Muscle layer of duodenum (tissue), 2 donors: Measurements from ENCODE around the gene LRBA.
A peak's percentile ranks its signal among the peaks of the same experiment; 100 is the strongest.

Experiments
- H3K27ac ChIP-seq: one replicate; pipeline ENCODE4 v1.7.0; 2013; ENCODE audit warnings: mild to moderate bottlenecking, low read length
- H3K27me3 ChIP-seq: one replicate; pipeline ENCODE4 v1.7.0; 2013; ENCODE audit warnings: low read depth, mild to moderate bottlenecking, control low read depth, low read length
- H3K36me3 ChIP-seq, 2 donors: one replicate each; pipeline ENCODE4 v1.7.0; 2013; ENCODE audit warnings: low read length in 2 of 2, control low read depth in 1 of 2, mild to moderate bottlenecking in 1 of 2; ENCODE audit not compliant: insufficient read depth in 2 of 2, control insufficient read depth in 1 of 2
- H3K4me1 ChIP-seq, 2 donors: one replicate each; pipeline ENCODE4 v1.7.0; 2013; ENCODE audit warnings: low read length in 2 of 2, mild to moderate bottlenecking in 2 of 2, control low read depth in 1 of 2, moderate library complexity in 1 of 2; ENCODE audit not compliant: insufficient read depth in 2 of 2, control insufficient read depth in 1 of 2
- H3K4me3 ChIP-seq, 2 donors: one replicate each; pipeline ENCODE4 v1.7.0; 2013; ENCODE audit warnings: low read length in 2 of 2, low read depth in 1 of 2, mild to moderate bottlenecking in 1 of 2
- H3K9me3 ChIP-seq, 2 donors: one replicate each; pipeline ENCODE4 v1.7.0; 2013; ENCODE audit warnings: low read length in 2 of 2, control low read depth in 1 of 2, mild to moderate bottlenecking in 1 of 2; ENCODE audit not compliant: control insufficient read depth in 1 of 2
- donor health status: healthy.

Gene LRBA

GRCh38 chr4:150280081-150280895 lies 734.8 kb downstream of the LRBA start:
- no peaks in the 10 kb centered on the region for H3K9me3 ChIP-seq
- peaks cover 7 to 14% of the 10 kb centered on the region in 2 donors for H3K36me3 ChIP-seq
- peak overlapping the region; percentile 61 for H3K27ac ChIP-seq
- peaks cover 6 to 7% of the 10 kb centered on the region in 2 donors for H3K4me1 ChIP-seq
- H3K27me3 ChIP-seq = no peaks in the 10 kb centered on the region
- H3K4me3 ChIP-seq = no peak overlapping the region

GRCh38 chr4:150278206-150278605 lies 736.9 kb downstream of the LRBA start:
- H3K27me3 ChIP-seq = no peaks in the 10 kb centered on the region
- H3K4me3 ChIP-seq = no peak overlapping the region
- peaks cover 7 to 14% of the 10 kb centered on the region in 2 donors for H3K36me3 ChIP-seq
- H3K4me1 ChIP-seq = peaks cover 6 to 7% of the 10 kb centered on the region in 2 donors
- H3K27ac ChIP-seq = no peak overlapping the region
- H3K9me3 ChIP-seq = peaks cover 0 to under 1% of the 10 kb centered on the region in 2 donors

GRCh38 chr4:150268444-150268843 lies 746.6 kb downstream of the LRBA start:
- H3K27ac ChIP-seq = no peak overlapping the region
- peaks cover 0 to 3% of the 10 kb centered on the region in 2 donors for H3K4me1 ChIP-seq
- peaks cover 6 to 49% of the 10 kb centered on the region in 2 donors for H3K36me3 ChIP-seq
- peaks cover 0 to 5% of the 10 kb centered on the region in 2 donors for H3K9me3 ChIP-seq
- no peak overlapping the region for H3K4me3 ChIP-seq
- no peaks in the 10 kb centered on the region for H3K27me3 ChIP-seq

GRCh38 chr4:150265806-150266205 lies 749.3 kb downstream of the LRBA start:
- Histone ChIP-seq H3K27ac (no peak overlapping the region), H3K9me3 (no peaks in the 10 kb centered on the region), H3K36me3 (peaks cover 6 to 45% of the 10 kb centered on the region in 2 donors), H3K27me3 (no peaks in the 10 kb centered on the region), H3K4me3 (no peak overlapping the region), H3K4me1 (peaks cover 0 to 3% of the 10 kb centered on the region in 2 donors)

GRCh38 chr4:150264595-150265161 lies 750.4 kb downstream of the LRBA start:
- no peak overlapping the region for H3K4me3 ChIP-seq

GRCh38 chr4:150262611-150263010 lies 752.5 kb downstream of the LRBA start:
- H3K27me3 ChIP-seq = no peaks in the 10 kb centered on the region
- no peak overlapping the region for H3K4me3 ChIP-seq
- H3K27ac ChIP-seq = no peak overlapping the region
- H3K36me3 ChIP-seq = peaks cover 6 to 35% of the 10 kb centered on the region in 2 donors
- H3K4me1 ChIP-seq = peaks cover 0 to 8% of the 10 kb centered on the region in 2 donors
- H3K9me3 ChIP-seq = no peaks in the 10 kb centered on the region

More at GRCh38 chr4:150264595-150265161, 750.4 kb downstream of the LRBA start:
- H3K4me1 ChIP-seq = peaks cover 0 to 3% of the 10 kb centered on the region in 2 donors
- no peaks in the 10 kb centered on the region for H3K9me3 ChIP-seq
- H3K36me3 ChIP-seq = peaks cover 6 to 35% of the 10 kb centered on the region in 2 donors
- H3K27me3 ChIP-seq = no peaks in the 10 kb centered on the region
- H3K27ac ChIP-seq = no peak overlapping the region

GRCh38 chr4:150261571-150261970 lies 753.5 kb downstream of the LRBA start:
- Histone ChIP-seq H3K27ac (no peak overlapping the region), H3K27me3 (no peaks in the 10 kb centered on the region), H3K36me3 (peaks cover 6 to 27% of the 10 kb centered on the region in 2 donors), H3K4me1 (peaks cover 0 to 15% of the 10 kb centered on the region in 2 donors), H3K4me3 (no peak overlapping the region), H3K9me3 (no peaks in the 10 kb centered on the region)

GRCh38 chr4:150259861-150260567 lies 755.1 kb downstream of the LRBA start:
- peaks cover 0 to 13% of the 10 kb centered on the region in 2 donors for H3K36me3 ChIP-seq
- no peak overlapping the region for H3K4me3 ChIP-seq
- no peak overlapping the region for H3K27ac ChIP-seq
- H3K4me1 ChIP-seq = peaks cover 6 to 26% of the 10 kb centered on the region in 2 donors
- no peaks in the 10 kb centered on the region for H3K9me3 ChIP-seq
- no peaks in the 10 kb centered on the region for H3K27me3 ChIP-seq

GRCh38 chr4:150258569-150258968 lies 756.5 kb downstream of the LRBA start:
- Histone ChIP-seq H3K27me3 (no peaks in the 10 kb centered on the region), H3K27ac (no peak overlapping the region), H3K4me1 (peaks cover 6 to 28% of the 10 kb centered on the region in 2 donors), H3K4me3 (no peak overlapping the region), H3K36me3 (peaks cover 0 to 11% of the 10 kb centered on the region in 2 donors), H3K9me3 (no peaks in the 10 kb centered on the region)

GRCh38 chr4:150256841-150257730 lies 758.0 kb downstream of the LRBA start:
- H3K4me1 ChIP-seq = peaks cover 6 to 31% of the 10 kb centered on the region in 2 donors
- peak overlapping the region in 1 of 2 donors; percentile 10 for H3K4me3 ChIP-seq
- H3K9me3 ChIP-seq = no peaks in the 10 kb centered on the region
- peak overlapping the region; percentile 31 for H3K27ac ChIP-seq
- H3K36me3 ChIP-seq = peaks cover 0 to 12% of the 10 kb centered on the region in 2 donors
- no peaks in the 10 kb centered on the region for H3K27me3 ChIP-seq
